HG03175 (cell line): ENCODE results near the gene ATXN2.
"Not testable (repeated sequence)": the region's sequence is repeated elsewhere in the genome, so short reads cannot be mapped to it uniquely, and the experiment has no call there.

Source experiments
- ATAC-seq: cut with Tn5 transposase; IDR thresholded peaks from one replicate; pipeline ENCODE4 v1.9.1; 2021; ENCODE audit warnings: mild to moderate bottlenecking, moderate library complexity; ENCODE audit not compliant: unreplicated experiment

Gene ATXN2, protein sequence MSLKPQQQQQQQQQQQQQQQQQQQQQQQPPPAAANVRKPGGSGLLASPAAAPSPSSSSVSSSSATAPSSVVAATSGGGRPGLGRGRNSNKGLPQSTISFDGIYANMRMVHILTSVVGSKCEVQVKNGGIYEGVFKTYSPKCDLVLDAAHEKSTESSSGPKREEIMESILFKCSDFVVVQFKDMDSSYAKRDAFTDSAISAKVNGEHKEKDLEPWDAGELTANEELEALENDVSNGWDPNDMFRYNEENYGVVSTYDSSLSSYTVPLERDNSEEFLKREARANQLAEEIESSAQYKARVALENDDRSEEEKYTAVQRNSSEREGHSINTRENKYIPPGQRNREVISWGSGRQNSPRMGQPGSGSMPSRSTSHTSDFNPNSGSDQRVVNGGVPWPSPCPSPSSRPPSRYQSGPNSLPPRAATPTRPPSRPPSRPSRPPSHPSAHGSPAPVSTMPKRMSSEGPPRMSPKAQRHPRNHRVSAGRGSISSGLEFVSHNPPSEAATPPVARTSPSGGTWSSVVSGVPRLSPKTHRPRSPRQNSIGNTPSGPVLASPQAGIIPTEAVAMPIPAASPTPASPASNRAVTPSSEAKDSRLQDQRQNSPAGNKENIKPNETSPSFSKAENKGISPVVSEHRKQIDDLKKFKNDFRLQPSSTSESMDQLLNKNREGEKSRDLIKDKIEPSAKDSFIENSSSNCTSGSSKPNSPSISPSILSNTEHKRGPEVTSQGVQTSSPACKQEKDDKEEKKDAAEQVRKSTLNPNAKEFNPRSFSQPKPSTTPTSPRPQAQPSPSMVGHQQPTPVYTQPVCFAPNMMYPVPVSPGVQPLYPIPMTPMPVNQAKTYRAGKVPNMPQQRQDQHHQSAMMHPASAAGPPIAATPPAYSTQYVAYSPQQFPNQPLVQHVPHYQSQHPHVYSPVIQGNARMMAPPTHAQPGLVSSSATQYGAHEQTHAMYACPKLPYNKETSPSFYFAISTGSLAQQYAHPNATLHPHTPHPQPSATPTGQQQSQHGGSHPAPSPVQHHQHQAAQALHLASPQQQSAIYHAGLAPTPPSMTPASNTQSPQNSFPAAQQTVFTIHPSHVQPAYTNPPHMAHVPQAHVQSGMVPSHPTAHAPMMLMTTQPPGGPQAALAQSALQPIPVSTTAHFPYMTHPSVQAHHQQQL

DNA sequence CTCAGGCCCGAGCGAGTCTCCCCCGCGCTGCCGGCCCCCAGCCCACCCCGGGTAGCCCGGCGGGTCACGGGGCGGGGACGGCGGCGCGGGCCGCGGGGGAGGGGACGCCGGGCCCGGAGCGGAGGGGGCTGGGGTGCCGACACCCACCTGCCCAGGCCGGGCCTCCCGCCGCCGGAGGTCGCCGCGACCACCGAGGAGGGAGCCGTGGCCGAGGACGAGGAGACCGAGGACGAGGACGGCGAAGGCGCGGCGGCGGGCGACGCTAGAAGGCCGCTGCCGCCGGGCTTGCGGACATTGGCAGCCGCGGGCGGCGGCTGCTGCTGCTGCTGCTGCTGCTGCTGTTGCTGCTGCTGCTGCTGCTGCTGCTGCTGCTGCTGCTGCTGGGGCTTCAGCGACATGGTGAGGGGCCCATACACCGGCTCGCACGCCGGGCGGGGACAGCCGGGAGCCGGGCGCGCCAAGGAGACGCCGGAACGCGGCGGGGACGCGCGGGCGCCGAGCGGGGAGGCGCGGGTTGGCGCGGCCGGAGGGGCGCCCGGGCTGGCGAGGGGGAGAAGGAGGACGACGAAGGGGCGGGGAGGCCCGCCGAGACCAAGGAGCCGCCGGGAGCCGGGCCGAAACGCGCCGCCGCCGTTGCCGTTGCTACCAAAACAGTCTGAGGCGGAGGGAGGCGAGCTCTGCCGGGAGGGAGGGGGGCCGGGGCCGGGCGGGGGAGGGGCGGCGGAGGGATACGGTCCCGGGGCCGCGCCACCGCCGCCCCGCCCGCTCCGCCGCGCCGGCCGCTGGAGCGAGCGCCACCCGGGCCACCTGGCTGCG, at the start of gene ATXN2:
TSS of gene ATXN2 (minus strand) at position 679 of the 816 bp plus-strand sequence. CDS start at position 398, 281 bp downstream.
- peak; percentile 41 for ATAC-seq

DNA sequence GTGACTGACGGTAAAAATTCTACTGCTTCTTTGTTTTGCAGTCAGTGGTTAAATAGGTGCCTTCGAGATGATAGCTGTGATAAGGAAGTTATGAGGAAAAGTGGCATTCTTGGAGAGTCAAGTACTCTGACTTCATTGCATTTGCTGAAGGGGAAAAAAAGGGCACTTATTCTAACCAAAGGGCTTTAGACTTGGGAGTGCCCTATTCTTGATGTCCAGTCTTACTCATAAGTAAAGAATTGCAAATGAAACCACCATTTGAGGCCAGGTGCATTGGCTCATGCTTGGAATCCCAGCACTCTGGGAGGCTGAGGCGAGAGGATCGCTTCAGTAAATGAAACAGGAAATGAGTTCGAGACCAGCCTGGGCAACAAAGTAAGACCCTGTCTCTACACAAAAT, 46.3 kb upstream of the ATXN2 start:
- ATAC-seq: no peak

DNA sequence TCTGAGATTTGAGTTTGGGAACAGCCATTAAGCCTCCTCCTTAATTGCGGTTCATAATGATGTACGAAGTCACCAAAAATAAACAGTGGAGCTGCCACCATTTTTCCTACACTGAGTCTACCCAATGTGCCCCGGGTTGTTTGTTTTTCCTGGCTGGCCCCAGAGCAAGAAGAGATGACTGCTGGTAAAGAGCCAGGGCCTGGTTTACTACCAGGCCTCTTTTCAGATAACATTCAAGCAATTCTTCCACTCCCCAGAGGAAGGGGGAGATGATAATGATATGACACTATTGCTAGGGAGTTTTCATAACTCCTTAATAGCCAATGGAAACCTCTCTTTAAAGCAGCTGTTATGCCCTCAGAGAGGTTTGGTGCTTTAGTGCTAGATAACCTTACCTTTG, 44.3 kb upstream of the ATXN2 start:
- no peak for ATAC-seq

DNA sequence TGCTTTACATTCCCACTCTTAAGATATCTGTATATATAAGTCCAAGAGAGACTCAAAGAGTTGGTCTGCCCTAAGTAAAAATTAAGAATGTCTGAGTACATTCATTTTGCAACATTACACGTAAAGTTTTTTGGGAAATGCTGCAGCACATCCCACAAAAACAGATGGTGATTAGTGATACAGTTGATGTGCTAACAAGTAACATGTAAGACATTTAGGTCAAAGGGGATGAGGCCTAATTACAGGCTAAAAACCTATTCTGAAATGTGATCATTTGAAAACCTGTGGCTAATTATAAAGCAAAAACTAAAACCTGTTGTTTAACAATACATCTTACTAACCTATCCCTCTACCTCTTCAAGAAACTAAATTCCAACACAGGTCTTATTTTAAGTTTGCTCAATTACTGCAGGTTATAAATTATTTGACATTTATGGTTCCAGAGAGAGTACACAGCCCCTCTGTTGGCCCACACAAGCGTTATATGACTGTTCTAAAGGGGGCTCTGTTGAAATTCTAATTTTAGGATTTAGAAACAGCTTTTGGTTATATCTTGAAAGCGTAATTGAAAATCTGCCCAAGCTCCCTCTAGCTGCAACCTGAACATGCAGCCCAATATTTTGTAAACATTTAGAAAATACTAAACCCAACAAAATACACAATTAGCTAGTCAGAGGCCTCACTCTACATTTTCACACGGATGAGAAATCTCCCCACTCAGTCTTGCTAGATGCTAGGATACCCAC, 43.7 kb upstream of the ATXN2 start:
- ATAC-seq: no peak

DNA sequence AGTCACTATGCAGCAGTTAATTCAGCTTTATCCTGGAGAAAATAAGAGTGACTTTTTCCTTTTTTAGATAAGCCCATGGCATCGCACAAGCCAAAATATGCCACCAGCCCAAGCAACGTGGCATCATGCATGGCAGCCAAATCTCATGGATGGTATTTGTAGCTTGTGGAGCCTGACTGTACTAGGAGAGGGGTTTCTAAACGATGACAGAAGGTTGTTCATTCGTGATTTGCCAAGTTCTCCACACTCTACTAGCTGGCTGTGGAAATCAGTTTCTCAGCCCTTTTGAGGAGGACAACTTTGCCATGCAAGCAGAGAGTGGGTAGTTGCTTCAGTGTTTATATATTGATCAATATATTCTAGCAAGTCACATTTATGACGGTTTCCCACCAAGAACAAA, 41.4 kb upstream of the ATXN2 start:
- no peak for ATAC-seq

DNA sequence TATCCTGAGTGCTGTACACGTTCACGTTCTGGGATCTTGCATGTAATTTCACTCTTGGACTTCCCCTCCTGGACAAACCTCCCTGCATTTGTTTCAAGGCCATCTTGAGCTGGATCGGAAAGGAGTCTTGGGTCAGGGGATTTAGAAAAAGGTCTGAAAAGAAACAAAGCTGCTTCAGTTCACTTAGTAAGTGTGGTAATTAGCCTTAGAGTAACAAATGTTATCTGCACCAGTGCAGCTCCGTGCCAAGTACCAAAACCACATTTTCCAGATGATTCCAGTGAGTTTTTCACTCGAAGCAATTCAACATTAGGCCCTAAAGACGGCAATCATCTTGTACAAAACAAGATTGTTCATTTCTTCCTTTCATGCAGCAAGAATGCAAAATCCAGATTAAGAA, 39.4 kb upstream of the ATXN2 start:
- ATAC-seq: no peak

DNA sequence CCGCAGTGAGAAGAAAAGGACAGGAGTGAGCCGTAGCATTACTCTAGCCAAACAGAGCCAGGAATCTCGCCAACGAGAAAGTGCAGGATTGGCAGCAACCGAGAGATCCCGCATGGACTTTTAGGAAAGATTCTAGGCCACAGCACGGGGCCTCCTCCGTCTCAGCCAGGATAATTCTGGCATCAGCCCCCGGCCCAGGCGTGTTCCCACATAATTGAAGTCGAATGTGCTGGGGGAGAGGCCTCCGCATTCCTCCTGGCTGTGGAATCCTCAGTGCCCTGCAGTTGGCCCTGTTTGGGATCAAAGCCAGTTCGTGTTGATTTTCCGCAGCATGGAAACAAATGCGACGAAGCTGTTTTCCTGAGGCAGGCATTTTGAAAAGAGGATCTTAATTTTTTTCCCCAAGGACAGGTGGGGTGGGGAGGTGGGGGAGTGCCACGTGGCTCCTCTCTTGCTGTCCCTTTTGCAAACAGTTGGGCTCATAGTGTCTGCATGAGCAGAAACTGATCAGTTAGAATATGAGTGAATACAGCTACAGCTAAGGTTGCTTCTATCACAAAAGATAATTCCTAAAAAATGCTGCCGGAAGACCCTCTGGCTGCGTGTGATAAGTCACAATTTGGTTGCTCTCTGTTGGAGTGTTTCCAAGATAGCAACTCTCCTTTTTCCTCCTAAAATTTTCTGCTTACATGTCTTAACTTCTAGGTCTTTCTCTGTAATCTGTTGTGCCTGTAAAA, 37.3 kb upstream of the ATXN2 start:
- no peak for ATAC-seq

DNA sequence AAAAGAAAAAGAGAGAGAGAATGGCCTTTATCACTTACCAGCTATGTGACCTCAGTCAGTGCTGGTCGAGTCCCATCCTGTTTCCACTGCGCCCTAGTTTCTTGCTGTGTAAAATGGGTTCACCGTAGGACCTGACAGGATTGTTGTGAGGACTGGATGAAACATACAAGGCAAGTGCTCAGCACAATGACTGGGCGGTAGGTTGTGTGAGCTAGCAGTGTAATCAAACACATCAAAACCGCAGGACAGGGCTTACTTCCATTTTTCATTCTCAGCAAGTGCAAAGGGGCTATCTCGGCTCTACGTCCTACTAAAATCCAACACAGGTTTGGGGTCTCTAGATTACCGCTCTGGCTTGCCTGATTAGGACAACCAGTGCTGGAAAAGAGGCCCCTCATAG, 36.4 kb upstream of the ATXN2 start:
- no peak for ATAC-seq

DNA sequence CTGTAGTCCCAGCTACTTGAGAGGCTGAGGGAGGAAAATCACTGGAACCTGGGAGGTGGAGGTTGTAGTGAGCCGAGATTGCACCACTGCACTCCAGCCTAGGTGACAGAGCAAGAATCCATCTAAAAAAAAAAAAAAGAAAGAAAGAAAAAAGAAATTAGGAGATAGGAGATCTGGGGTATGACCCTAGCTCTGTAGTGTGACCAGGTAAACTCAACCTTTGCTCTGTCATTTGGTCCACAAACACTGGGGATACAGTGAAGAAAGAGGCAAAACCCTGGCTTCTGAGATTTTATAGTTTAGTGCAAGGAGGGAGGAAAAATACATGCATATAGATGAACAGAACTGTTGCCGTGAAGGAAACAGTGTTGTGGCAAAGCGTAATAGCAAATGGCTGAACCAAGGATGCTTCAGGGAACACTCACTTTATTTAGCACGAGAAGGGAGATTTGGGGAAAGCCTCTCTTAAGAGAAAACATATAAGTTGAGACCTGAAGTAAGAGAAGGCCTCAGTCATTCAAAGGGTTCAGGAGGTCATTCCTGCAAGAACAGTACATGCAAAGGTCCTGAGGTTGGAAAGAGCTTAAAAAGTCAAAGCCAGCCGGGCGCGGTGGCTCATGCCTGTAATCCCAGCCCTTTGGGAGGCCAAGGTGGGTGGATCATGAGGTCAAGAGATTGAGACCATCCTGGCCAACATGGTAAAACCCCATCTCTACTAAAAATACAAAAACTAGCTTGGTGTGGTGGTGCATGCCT, 29.6 kb upstream of the ATXN2 start:
- no peak for ATAC-seq

DNA sequence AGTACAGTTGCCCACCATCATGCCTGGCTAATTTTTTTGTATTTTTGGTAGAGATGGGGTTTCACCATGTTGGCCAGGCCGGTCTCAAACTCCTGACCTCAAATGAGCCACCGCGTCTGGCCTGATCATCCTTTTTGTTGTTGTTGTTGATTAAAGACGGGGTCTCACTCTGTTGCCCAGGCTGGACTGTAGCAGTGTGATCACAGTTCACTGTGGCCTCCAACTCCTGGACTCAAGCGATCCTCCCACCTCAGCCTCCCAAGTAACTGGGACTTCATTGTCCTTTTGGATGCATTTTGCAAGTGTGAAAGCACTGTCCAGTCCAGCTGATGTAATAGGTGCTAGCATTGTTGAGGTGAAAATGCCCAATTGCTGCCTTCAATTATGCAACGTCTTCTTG, 27.1 kb upstream of the ATXN2 start:
- ATAC-seq: no peak

DNA sequence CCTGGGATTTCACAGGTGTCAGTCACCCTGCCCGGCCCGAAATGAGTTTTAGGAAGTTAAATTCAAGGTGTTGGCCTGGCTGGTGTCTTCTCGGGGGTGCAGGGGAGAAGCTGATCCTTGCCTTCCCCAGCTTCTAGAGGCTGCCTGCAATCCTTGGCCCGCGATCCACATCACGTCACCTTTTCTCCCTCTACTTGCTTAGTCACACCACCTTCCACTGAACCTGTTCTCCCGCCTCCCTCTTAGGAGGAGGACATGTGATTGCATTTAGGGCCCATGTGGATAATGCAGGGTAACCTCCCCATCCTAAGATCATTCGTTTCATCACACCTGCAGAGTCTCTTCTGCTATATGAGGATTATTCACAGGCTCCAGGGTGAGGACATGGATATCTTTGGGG, 25.4 kb upstream of the ATXN2 start:
- ATAC-seq: no peak

DNA sequence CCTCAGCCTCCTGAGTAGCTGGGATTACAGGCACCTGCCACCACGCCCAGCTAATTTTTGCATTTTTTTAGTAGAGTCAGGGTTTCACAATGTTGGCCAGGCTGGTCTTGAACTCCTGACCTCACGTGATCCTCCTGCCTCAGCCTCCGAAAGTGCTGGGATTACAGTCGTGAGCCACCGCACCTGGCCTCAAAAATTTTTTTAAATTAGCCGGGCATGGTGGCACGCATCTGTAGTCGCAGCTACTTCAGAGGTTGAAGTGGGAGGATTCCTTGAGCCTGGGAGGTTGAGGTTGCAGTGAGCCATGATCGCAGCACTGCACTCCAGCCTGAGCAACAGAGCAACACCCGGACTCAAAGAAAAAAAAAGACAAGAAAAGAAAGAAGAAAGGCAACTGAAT, 18.7 kb upstream of the ATXN2 start:
- ATAC-seq: not testable (repeated sequence)

DNA sequence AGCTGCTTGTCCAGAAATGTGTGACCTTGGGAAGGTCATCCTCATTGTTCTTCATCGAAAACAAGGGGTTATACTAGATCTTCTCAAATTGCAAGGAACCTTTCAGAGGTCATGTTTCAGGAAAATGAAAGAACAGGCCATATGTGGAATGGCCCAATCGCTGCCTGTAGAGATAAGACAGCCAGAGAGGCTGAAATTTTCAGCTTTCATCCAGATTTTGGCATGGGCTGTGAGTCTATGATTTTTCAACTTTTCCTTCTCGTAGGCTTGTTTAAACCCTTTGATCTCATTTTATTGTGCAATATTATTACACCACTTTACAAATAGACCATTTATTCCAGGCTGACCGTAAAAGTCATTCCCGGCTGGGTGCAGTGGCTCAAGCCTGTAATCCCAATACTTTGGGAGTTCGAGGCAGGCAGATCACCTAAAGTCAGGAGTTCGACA, 17.1 kb upstream of the ATXN2 start:
- ATAC-seq: no peak

DNA sequence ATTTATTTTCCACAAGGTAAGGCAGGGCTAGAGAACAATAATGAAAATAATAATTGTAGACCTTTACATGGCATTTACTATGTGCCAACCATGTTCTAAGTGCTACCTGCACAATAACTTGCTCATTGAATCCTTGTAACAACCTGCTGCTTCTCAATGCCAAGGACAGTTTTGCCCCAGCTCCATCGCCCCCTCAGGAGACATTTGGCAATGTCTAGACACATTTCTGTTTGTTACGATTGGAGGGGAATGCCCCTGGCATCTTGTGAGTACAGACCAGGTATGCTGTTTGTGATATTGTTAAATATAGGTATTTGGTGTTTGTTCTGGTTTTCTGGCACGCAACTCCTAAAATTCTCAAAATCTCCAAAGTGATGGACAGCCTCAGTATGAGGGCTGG, 8.1 kb upstream of the ATXN2 start:
- ATAC-seq: no peak

DNA sequence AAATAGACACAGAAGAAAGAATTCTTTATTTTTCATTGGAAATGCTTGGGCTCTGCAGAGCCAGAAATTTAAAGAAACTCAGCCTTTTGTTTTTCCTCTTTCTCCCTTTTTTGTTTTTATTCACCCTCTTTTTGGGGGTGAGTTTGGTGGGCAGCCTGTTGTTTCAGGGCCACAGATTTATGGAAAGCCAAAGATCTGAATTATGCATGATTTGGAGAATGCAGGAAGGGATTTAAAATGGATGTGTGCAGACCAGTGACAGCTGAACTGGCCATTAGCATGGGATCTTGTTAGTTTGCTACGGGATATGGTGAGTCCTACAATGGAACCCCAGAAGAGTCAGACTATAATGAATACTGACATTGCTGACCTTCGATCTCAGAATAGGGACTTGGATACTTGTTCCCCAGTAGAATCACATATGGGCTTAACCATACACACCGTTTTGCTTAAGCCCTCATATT, 7.7 kb upstream of the ATXN2 start:
- no peak for ATAC-seq

DNA sequence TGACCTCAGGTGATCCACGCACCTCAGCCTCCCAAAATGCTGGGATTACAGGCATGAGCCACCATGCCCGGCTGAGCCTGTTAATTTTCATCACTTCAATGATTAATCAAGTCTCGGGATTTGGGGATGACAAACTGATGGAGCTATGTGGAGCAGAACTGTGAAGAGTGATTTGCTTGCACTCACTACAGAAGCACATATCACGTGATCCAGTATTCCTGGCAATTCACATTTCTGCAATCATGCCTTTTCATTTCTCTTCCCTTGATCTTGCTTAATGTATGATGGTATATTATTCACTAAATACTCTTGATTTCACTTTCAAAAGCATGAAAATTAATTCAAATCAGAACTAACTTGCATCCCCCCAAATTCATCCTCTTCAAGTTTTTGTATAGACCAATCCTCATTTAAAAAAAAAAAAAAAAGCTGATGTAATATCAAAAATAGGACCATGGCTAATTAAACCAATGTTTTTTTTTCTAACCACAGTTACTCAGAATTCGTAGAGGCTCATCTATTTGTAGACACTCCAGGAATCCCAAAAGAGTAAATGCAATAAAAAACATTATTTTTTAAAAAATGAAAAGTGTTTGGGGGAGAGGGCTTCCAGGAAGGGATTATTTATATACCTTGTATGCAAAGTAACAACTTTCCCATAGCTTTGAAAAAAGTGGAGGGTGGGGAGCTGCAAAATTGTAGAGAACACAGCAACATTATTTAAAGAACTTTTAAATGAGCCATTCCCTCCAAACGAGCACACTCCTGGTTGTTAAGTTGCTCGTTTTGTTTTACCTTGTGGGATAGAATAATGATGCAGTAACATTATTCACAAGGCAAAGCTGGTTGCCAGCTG, 7.0 kb upstream of the ATXN2 start:
- no peak for ATAC-seq

DNA sequence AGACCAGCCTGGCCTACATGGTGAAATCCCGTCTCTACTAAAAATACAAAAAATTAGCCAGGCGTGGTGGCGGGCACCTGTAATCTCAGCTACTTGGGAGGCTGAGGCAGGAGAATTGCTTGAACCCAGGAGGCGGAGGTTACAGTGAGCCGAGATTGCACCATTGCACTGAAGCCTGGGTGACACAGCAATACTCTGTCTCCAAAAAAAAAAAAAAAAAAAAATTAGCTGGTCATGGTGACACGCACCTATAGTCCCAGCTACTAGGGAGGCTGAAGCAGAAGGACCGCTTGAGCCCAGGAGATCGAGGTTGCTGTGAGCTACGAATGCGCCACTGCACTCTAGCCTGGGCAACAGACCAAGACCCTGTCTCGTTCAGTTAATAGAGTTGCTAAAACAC, 3.7 kb upstream of the ATXN2 start:
- ATAC-seq: not testable (repeated sequence)
